ENCODE data around the gene ZNF112.

The ZNF112 gene

DNA sequence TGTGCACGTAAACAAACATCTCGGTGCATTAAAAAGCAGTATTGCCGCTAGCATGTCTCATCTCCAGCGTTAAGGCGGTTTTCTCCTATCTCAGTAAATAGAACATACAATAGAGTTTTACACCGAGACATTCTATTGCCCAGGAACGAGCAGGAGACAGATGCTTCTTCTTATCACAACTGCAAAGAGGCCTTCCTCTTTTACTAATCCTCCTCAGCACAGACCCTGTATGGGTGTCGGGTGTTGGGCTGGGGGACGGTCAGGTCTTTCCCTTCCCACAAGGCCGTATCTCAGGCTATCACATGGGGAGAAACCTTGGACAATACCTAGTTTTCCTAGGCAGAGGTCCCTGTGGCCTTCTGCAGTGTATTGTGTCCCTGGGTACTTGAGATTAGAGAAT lies 75.6 kb downstream of the ZNF112 start:
- no peak for DNase-seq

- no peak for DNase-seq
Measured at GRCh38 chr19:44278181-44278690, 78.2 kb downstream of the ZNF112 start.

DNA sequence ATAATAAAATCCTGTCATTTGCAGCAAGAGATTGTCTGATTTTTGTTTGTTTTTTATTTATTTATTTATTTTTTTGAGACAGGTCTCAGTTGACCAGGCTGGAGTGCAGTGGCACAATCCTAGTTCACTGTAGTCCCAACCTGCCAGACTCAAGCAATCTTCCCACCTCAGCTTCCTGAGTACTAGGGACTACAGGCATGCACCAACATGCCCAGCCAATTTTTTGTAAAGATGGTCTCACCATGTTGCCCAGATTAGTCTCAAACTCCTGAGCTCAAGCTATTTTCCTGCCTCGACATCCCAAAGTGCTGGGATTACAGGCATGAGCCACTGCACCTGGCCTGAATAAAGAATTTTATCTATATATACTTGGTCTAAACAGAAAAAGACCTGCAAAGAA lies 79.1 kb downstream of the ZNF112 start:
- DNase-seq = no peak

All from hippocampal formation (tissue), 2 donors.